Caco-2 (cell line): ENCODE data around the gene BCL7A. TPM values are rescaled to one million over a fixed set of nuclear protein-coding genes. Genes with fewer than 3 reads are reported as not detected.

Experiments
- BruUV-seq: library from RNA; stranded (reverse); fragments of 400-500 nt; replicated peaks from 2 replicates; lab custom pipeline; 2021; lab: Mats Ljungman, UMichigan
- CTCF ChIA-PET: fragments of 300-600 bp; sonication (Branson Sonifier 250); formaldehyde crosslinking; loops from one replicate; lab custom pipeline; 2022; ENCODE audit warnings: antibody characterized with exemption; lab: Charles Lee
- POLR2A ChIA-PET: fragments of 300-600 bp; sonication (Branson Sonifier 250); formaldehyde crosslinking; loops from one replicate; lab custom pipeline; 2022; ENCODE audit warnings: antibody characterized with exemption; lab: Charles Lee
- DNase-seq, 2 experiments: peaks; one replicate each; pipeline versions ENCODE4 v3.0.0 to v3.0.0-alpha.2; 2020 to 2022
- H3K27me3 ChIP-seq: replicated peaks from 2 replicates; pipeline ENCODE4 v1.6.0; 2011; ENCODE audit warnings: low read length; ENCODE audit not compliant: control insufficient read depth, insufficient read depth
- H3K36me3 ChIP-seq: 2 replicates; pipeline ENCODE4 v1.5.1; 2011; ENCODE audit warnings: low read length; ENCODE audit not compliant: control insufficient read depth, insufficient read depth
- H3K4me1 ChIP-seq: fragments of 250-450 bp; sonication (Bioruptor Pico); 2 replicates; pipeline ENCODE4 v1.5.1; 2020; ENCODE audit warnings: mild to moderate bottlenecking
- H3K4me3 ChIP-seq: 2 replicates; pipeline ENCODE4 v1.5.1; 2011; ENCODE audit warnings: low read depth, mild to moderate bottlenecking, control low read depth, low read length
- H3K9me3 ChIP-seq: fragments of 250-450 bp; sonication (Bioruptor Pico); 2 replicates; pipeline ENCODE4 v1.5.1; 2020; ENCODE audit warnings: mild to moderate bottlenecking, moderate library complexity
- H3K27ac Mint-ChIP-seq: one replicate; pipeline ENCODE4 v1.8.0; 2022; ENCODE audit warnings: mixed read lengths; ENCODE audit not compliant: unreplicated experiment
- H3K27me3 Mint-ChIP-seq: one replicate; pipeline ENCODE4 v1.8.0; 2022; ENCODE audit warnings: mixed read lengths; ENCODE audit not compliant: insufficient read depth, unreplicated experiment
- H3K36me3 Mint-ChIP-seq: one replicate; pipeline ENCODE4 v1.8.0; 2022; ENCODE audit warnings: mild to moderate bottlenecking, mixed read lengths; ENCODE audit not compliant: insufficient read depth, unreplicated experiment
- H3K4me1 Mint-ChIP-seq: one replicate; pipeline ENCODE4 v1.8.0; 2022; ENCODE audit warnings: low read depth, mixed read lengths; ENCODE audit not compliant: unreplicated experiment
- H3K4me3 Mint-ChIP-seq: one replicate; pipeline ENCODE4 v1.8.0; 2022; ENCODE audit warnings: mild to moderate bottlenecking, moderate library complexity, mixed read lengths; ENCODE audit not compliant: unreplicated experiment
- H3K9me3 Mint-ChIP-seq: one replicate; pipeline ENCODE4 v1.8.0; 2022; ENCODE audit warnings: mixed read lengths; ENCODE audit not compliant: unreplicated experiment
- intact Hi-C: fragments of 100-400 bp; cut with micrococcal nuclease; formaldehyde crosslinking; loops from one replicate; pipeline ENCODE4 v1.10.0; 2022; ENCODE audit not compliant: unreplicated experiment
- total RNA-seq: library from RNA; stranded (reverse); gene quantifications from 2 replicates; pipeline ENCODE4 v1.2.3, GENCODE V29; 2022
- TF ChIP-seq, protein P1 (sequence below), 2 experiments: fragments of 200-600 bp in 1 of 2; IDR thresholded peaks; 1 replicate in 1 of 2; 2 replicates in 1 of 2; pipeline versions ENCODE4 v1.5.1 to v1.8.0; 2011 to 2022; ENCODE audit warnings: antibody characterized with exemption in 1 of 2, control low read depth in 1 of 2, inconsistent platforms in 1 of 2, low read depth in 1 of 2, low read length in 1 of 2, mild to moderate bottlenecking in 1 of 2, moderate library complexity in 1 of 2; ENCODE audit not compliant: insufficient read depth in 1 of 2, severe bottlenecking in 1 of 2, unreplicated experiment in 1 of 2

Gene BCL7A
- total RNA-seq, 1 experiment from 2014 or later: 15.5 TPM

- BruUV-seq: no TSS peak
- no peaks in the 10 kb centered on the region for H3K9me3 Mint-ChIP-seq
- peak overlapping the region; percentile 59 for H3K27ac Mint-ChIP-seq
- intact Hi-C loops: no loop called here
- TF ChIP-seq, protein P1, sequence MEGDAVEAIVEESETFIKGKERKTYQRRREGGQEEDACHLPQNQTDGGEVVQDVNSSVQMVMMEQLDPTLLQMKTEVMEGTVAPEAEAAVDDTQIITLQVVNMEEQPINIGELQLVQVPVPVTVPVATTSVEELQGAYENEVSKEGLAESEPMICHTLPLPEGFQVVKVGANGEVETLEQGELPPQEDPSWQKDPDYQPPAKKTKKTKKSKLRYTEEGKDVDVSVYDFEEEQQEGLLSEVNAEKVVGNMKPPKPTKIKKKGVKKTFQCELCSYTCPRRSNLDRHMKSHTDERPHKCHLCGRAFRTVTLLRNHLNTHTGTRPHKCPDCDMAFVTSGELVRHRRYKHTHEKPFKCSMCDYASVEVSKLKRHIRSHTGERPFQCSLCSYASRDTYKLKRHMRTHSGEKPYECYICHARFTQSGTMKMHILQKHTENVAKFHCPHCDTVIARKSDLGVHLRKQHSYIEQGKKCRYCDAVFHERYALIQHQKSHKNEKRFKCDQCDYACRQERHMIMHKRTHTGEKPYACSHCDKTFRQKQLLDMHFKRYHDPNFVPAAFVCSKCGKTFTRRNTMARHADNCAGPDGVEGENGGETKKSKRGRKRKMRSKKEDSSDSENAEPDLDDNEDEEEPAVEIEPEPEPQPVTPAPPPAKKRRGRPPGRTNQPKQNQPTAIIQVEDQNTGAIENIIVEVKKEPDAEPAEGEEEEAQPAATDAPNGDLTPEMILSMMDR (IDR thresholded peaks at IDR 0.05; ENCODE audit: insufficient read depth in 1 of 2, low read depth in 1 of 2, low read length in 1 of 2, severe bottlenecking in 1 of 2, unreplicated experiment in 1 of 2): no peak
- no peak overlapping the region for H3K4me3 Mint-ChIP-seq
- H3K36me3 ChIP-seq: no peaks in the 10 kb centered on the region
- no peak overlapping the region for H3K4me3 ChIP-seq
- peaks cover 29% of the 10 kb centered on the region for H3K4me1 ChIP-seq
- no peaks in the 10 kb centered on the region for H3K9me3 ChIP-seq
- DNase-seq: no peak
- peaks cover 6% of the 10 kb centered on the region for H3K36me3 Mint-ChIP-seq
- H3K27me3 ChIP-seq: no peaks in the 10 kb centered on the region
- H3K27me3 Mint-ChIP-seq: no peaks in the 10 kb centered on the region
- POLR2A ChIA-PET: interaction anchor here (0.5 kb wide), 2 partner anchors 189 to 1488 kb away, joined by 5 to 7 read pairs; partner anchors contain the start of gene TMED2
- H3K4me1 Mint-ChIP-seq: peaks cover 19% of the 10 kb centered on the region
- CTCF ChIA-PET: interaction anchor here (1.9 kb wide), 1 partner anchor 27 kb away, joined by 5 read pairs; no protein-coding TSS in a partner anchor
Measured at GRCh38 chr12:122096591-122097149, 75.0 kb downstream of the BCL7A start.

DNA sequence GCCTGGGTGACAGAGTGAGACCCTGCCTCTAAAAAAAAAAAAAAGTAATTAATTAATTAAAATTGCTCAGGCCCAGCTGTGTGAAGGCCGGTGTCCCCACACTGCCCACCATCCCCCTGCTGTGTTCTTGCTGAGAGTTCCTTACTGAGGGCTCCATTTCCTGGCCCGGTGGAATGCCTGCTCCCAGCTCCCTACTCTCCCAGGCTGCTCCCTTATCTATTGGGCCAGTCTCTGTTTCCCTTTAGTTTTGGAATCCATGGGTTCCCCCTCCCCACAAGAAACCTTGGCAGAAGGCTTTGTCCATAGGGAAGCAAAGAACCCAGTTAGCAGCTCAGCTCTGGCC is 75.9 kb downstream of the BCL7A start:
- Histone ChIP-seq H3K4me3 (no peak overlapping the region), H3K4me1 (peaks cover 29% of the 10 kb centered on the region), H3K9me3 (no peaks in the 10 kb centered on the region), H3K27me3 (no peaks in the 10 kb centered on the region), H3K36me3 (no peaks in the 10 kb centered on the region)
- no peaks in the 10 kb centered on the region for H3K27me3 Mint-ChIP-seq
- no peak for DNase-seq
- POLR2A ChIA-PET: interaction anchor here (0.5 to 1.2 kb wide), 3 partner anchors 9 to 190 kb away, joined by 5 to 17 read pairs (median 5); partner anchors contain the start of gene MLXIP
- no TSS peak for BruUV-seq
- H3K4me3 Mint-ChIP-seq: peak overlapping the region; percentile 27
- intact Hi-C loops: no loop called here
- TF ChIP-seq, protein P1 (IDR thresholded peaks at IDR 0.05; ENCODE audit: insufficient read depth in 1 of 2, low read depth in 1 of 2, low read length in 1 of 2, severe bottlenecking in 1 of 2, unreplicated experiment in 1 of 2): no peak
- no peaks in the 10 kb centered on the region for H3K9me3 Mint-ChIP-seq
- CTCF ChIA-PET: interaction anchor here (0.9 to 1.9 kb wide), 5 partner anchors 14 to 93 kb away, joined by 3 to 5 read pairs (median 4); partner anchors contain the start of gene MLXIP
- peak overlapping the region; percentile 68 for H3K27ac Mint-ChIP-seq
- H3K36me3 Mint-ChIP-seq: peaks cover 6% of the 10 kb centered on the region
- peaks cover 19% of the 10 kb centered on the region for H3K4me1 Mint-ChIP-seq

DNA sequence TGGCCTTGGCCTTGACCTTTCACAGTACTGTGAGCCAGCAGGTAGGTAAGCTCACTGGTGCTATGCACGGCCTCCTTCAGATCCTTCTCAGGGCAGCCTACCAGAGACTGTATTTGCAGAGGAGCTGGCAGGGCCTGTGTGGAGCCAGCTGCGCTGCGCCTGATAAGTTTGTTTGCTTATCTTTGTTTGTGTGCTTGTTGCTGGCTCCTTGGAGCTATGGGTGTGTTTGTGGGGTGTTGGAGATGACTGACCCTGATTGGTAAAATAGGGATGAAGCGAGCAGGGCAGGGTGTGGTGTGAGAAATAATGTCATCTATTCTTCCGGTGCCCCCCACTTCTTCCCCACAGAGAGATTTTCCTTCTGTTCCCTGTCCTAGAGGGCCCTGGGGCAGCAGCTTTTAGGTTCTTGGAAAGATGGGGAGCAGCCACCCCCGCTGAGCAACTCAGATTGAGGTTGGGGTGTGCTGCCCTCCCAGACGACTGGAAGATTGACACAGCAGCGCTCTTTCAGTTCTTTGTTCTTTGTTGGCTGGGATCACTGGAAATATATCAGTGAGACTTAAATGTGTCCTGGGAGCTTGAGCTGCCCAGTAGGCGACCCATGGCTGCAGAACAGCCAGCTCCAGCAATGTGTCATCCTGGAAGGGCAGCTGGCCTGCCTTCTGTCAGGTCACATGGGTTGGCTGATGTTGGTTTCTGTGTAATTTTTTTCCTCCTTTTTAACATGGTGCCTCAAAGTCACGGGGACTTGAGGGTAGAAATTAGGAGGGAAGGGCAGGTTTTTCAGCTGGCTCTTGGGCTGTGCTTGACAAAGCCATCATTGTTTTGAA is 76.5 kb downstream of the BCL7A start:
- POLR2A ChIA-PET: interaction anchor here (0.5 to 1.2 kb wide), 4 partner anchors 9 to 301 kb away, joined by 3 to 17 read pairs (median 5); partner anchors contain the start of genes B3GNT4 and MLXIP
- Histone ChIP-seq H3K36me3 (no peaks in the 10 kb centered on the region), H3K9me3 (no peaks in the 10 kb centered on the region), H3K4me3 (no peak overlapping the region), H3K27me3 (no peaks in the 10 kb centered on the region), H3K4me1 (peaks cover 29% of the 10 kb centered on the region)
- BruUV-seq: no TSS peak
- peak; percentile 72 to 74 for DNase-seq
- Mint-ChIP-seq H3K27ac (peak overlapping the region; percentile 68), H3K36me3 (peaks cover 6% of the 10 kb centered on the region), H3K4me3 (peak overlapping the region; percentile 27), H3K27me3 (no peaks in the 10 kb centered on the region), H3K4me1 (peaks cover 19% of the 10 kb centered on the region), H3K9me3 (no peaks in the 10 kb centered on the region)
- CTCF ChIA-PET: interaction anchor here (0.9 to 1.9 kb wide), 5 partner anchors 13 to 93 kb away, joined by 3 to 5 read pairs (median 4); partner anchors contain the start of gene MLXIP
- TF ChIP-seq, protein P1 (IDR thresholded peaks at IDR 0.05; ENCODE audit: insufficient read depth in 1 of 2, low read depth in 1 of 2, low read length in 1 of 2, severe bottlenecking in 1 of 2, unreplicated experiment in 1 of 2): no peak
- intact Hi-C loops: loop anchor here (2.0 kb wide), 1 partner anchor 33 kb away; no protein-coding TSS in a partner anchor
